K562 (cell line): Measurements from ENCODE around the gene CCDC85B. TPM values are rescaled to one million over a fixed set of nuclear protein-coding genes. Genes with fewer than 3 reads are reported as not detected.

ENCODE experiments used
- CC2D1A ChIP-seq: fragments of 450-650 bp; IDR thresholded peaks from 2 replicates; pipeline ENCODE4 v1.6.1; 2017; ENCODE audit warnings: mild to moderate bottlenecking
- EGR1 ChIP-seq: fragments of 450-650 bp; conservative IDR thresholded peaks from 2 replicates; pipeline ENCODE4 v1.6.1; 2017; ENCODE audit warnings: mild to moderate bottlenecking
- ERF ChIP-seq: fragments of 450-650 bp; formaldehyde crosslinking; IDR thresholded peaks from 2 replicates; pipeline ENCODE4 v1.4.0; 2020; ENCODE audit warnings: mild to moderate bottlenecking, mixed read lengths
- KDM1A ChIP-seq, 2 experiments: fragments of 450-650 bp; IDR thresholded peaks; 2 replicates each; pipeline ENCODE4 v1.6.1; 2016; ENCODE audit warnings: mild to moderate bottlenecking in 2 of 2
- MAZ ChIP-seq, 2 experiments: fragments of 450-650 bp in 1 of 2; sonication (generic) in 1 of 2; formaldehyde crosslinking; IDR thresholded peaks in 1 of 2; conservative IDR thresholded peaks in 1 of 2; 2 replicates each; pipeline versions ENCODE4 v1.4.0 to v1.5.0; 2020; ENCODE audit warnings: mild to moderate bottlenecking in 1 of 2, missing genetic modification reagents in 1 of 2
- NCOA1 ChIP-seq: fragments of 450-650 bp; IDR thresholded peaks from 2 replicates; pipeline ENCODE4 v1.6.1; 2016; ENCODE audit warnings: low read depth
- NCOA4 ChIP-seq: fragments of 450-650 bp; IDR thresholded peaks from 2 replicates; pipeline ENCODE4 v1.6.1; 2018; ENCODE audit warnings: mild to moderate bottlenecking; ENCODE audit not compliant: partially characterized antibody
- NFE2 ChIP-seq: IDR thresholded peaks from 2 replicates; pipeline ENCODE4 v1.6.1; 2014; ENCODE audit warnings: antibody characterized with exemption, low read depth
- NR0B1 ChIP-seq: fragments of 450-650 bp; IDR thresholded peaks from one replicate; pipeline ENCODE4 v1.6.1; 2018; ENCODE audit warnings: mild to moderate bottlenecking, moderate library complexity; ENCODE audit not compliant: partially characterized antibody
- NRF1 ChIP-seq, 2 experiments: fragments of 450-650 bp; IDR thresholded peaks in 1 of 2; conservative IDR thresholded peaks in 1 of 2; 2 replicates each; pipeline ENCODE4 v1.6.1; 2014; ENCODE audit warnings: mild to moderate bottlenecking in 2 of 2
- PCBP1 ChIP-seq: fragments of 200-400 bp; formaldehyde crosslinking; IDR thresholded peaks from 2 replicates; pipeline ENCODE4 v1.6.1; 2018; ENCODE audit warnings: mild to moderate bottlenecking, low read depth, low read length; ENCODE audit not compliant: poor library complexity, severe bottlenecking
- PRMT5 ChIP-seq: sonication (generic); formaldehyde crosslinking; IDR thresholded peaks from 2 replicates; pipeline ENCODE4 v1.5.0; 2020; ENCODE audit warnings: missing genetic modification reagents
- SAP30 ChIP-seq: fragments of 200-600 bp; sonication (generic); IDR thresholded peaks from 2 replicates; pipeline ENCODE4 v1.6.1; 2012; ENCODE audit warnings: borderline replicate concordance, low read depth, mild to moderate bottlenecking, moderate library complexity, low read length, control low read depth, inconsistent platforms; ENCODE audit not compliant: insufficient read depth, poor library complexity, severe bottlenecking
- SMARCE1 ChIP-seq: fragments of 450-650 bp; IDR thresholded peaks from 2 replicates; pipeline ENCODE4 v1.7.1; 2016; ENCODE audit warnings: mild to moderate bottlenecking
- STAG1 ChIP-seq: sonication (generic); formaldehyde crosslinking; IDR thresholded peaks from 2 replicates; pipeline ENCODE4 v1.5.0; 2020; ENCODE audit warnings: missing genetic modification reagents, borderline replicate concordance
- TAF9B ChIP-seq: fragments of 450-650 bp; IDR thresholded peaks from 2 replicates; pipeline ENCODE4 v1.6.1; 2018; ENCODE audit warnings: mild to moderate bottlenecking; ENCODE audit not compliant: partially characterized antibody
- THRB ChIP-seq: fragments of 450-650 bp; formaldehyde crosslinking; conservative IDR thresholded peaks from 2 replicates; pipeline ENCODE4 v1.4.0; 2022; ENCODE audit warnings: mild to moderate bottlenecking, missing genetic modification characterization
- ZBTB43 ChIP-seq: sonication (generic); formaldehyde crosslinking; IDR thresholded peaks from 2 replicates; pipeline ENCODE4 v1.8.0; 2023; ENCODE audit warnings: mild to moderate bottlenecking, missing genetic modification reagents
- ZFP91 ChIP-seq: sonication (generic); formaldehyde crosslinking; IDR thresholded peaks from 2 replicates; pipeline ENCODE4 v1.8.0; 2022; ENCODE audit warnings: mild to moderate bottlenecking, missing genetic modification reagents
- polyA plus RNA-seq, 8 experiments: library from polyadenylated mRNA; depleted of rRNA in 4 of 8; stranded (reverse) in 5 of 8; unstranded in 3 of 8; fragments of >200 nt; fragmentation: Nextera tagmentation in 2 of 8; fragmentation: Illumina TruSeq in 1 of 8; extraction: Ambion mirVana in 2 of 8; extraction: Trizol in 1 of 8; gene quantifications; 2 replicates each; pipeline versions ENCODE4 v1.2.1 to v1.2.3, GENCODE V29; 2011 to 2014; ENCODE audit warnings: inconsistent platforms in 1 of 8, missing spikeins in 1 of 8
- total RNA-seq, 7 experiments: library from RNA; depleted of rRNA in 6 of 7; stranded (reverse); fragments of >200 nt in 6 of 7; fragmentation: Illumina TruSeq in 2 of 7; extraction: Trizol in 2 of 7; gene quantifications; 2 replicates each; pipeline versions ENCODE4 v1.2.1 to v1.2.3, GENCODE V29; 2011 to 2021; ENCODE audit warnings: low replicate concordance in 1 of 7

Gene CCDC85B
- total and polyA plus RNA-seq, 9 of the 15 experiments (the other 6 are each of a cell fraction or from before 2014, with no cell fraction given): 0.14 to 138 (median 6.2) TPM

GRCh38 chr11:65891219-65892136, 1.0 kb downstream of the CCDC85B start (continued):
- TF ChIP-seq MAZ (CRISPR knock-in tag; conservative IDR thresholded peaks at IDR 0.05 in 1 of 2, IDR thresholded peaks at IDR 0.05 in 1 of 2) (peak; percentile 67 to 83; a peak in 3 of 4 replicates), NCOA4 (no peak), PCBP1 (no peak), NFE2 (no peak; the same call in 1 of the 2 replicates), NR0B1 (no peak), NCOA1 (0 out of 2 replicates have a peak, but pooled peaks have one; percentile 17), CC2D1A (no peak), PRMT5 (CRISPR knock-in tag) (no peak), SMARCE1 (peak; percentile 28; the same call in 1 of the 2 replicates), ERF (CRISPR knock-in tag) (no peak), EGR1 (0 out of 2 replicates have a peak, but pooled peaks have one; percentile 7), ZBTB43 (peak; percentile 12; the same call in 1 of the 2 replicates), STAG1 (CRISPR knock-in tag) (no peak), KDM1A (IDR thresholded peaks at IDR 0.05) (0 out of 4 replicates have a peak, but pooled peaks of 1 of the 2 experiments have one; percentile 17), SAP30 (peak; percentile 12), NRF1 (conservative IDR thresholded peaks at IDR 0.05 in 1 of 2, IDR thresholded peaks at IDR 0.05 in 1 of 2) (no peak; a peak in 1 of 4 replicates), THRB (CRISPR knock-in tag) (peak; percentile 69; the same call in 1 of the 2 replicates), TAF9B (no peak), ZFP91 (CRISPR knock-in tag) (no peak; the same call in 1 of the 2 replicates)
